T-helper 1 cell treated with Interleukin-12 subunit alpha and Interleukin-12 subunit beta and Interleukin-4 antibody, amounts not matched to agents 30 μg/mL and 1 μg/mL, for 36 hours (primary cell): Measurements from ENCODE around the gene RAB24.
"Not testable (repeated sequence)": the region's sequence is repeated elsewhere in the genome, so short reads cannot be mapped to it uniquely, and the experiment has no call there.

Experiments
- H3K27ac Mint-ChIP-seq: one replicate; pipeline ENCODE4 v1.8.0; 2021; ENCODE audit warnings: mild to moderate bottlenecking, mixed read lengths
- H3K27me3 Mint-ChIP-seq: one replicate; pipeline ENCODE4 v1.8.0; 2021; ENCODE audit warnings: low read depth, mixed read lengths
- H3K36me3 Mint-ChIP-seq: one replicate; pipeline ENCODE4 v1.8.0; 2021; ENCODE audit warnings: low read depth, mixed read lengths
- H3K4me1 Mint-ChIP-seq: one replicate; pipeline ENCODE4 v1.8.0; 2021; ENCODE audit warnings: low read depth, mixed read lengths
- H3K4me3 Mint-ChIP-seq: one replicate; pipeline ENCODE4 v1.8.0; 2021; ENCODE audit warnings: mild to moderate bottlenecking, moderate library complexity, mixed read lengths
- H3K9me3 Mint-ChIP-seq: one replicate; pipeline ENCODE4 v1.8.0; 2021; ENCODE audit warnings: mixed read lengths

RAB24 gene

GRCh38 chr5:177310757-177311391, 7.4 kb upstream of the RAB24 start:
- peak overlapping the region; percentile 90 for H3K4me3 Mint-ChIP-seq
- H3K27ac Mint-ChIP-seq: peak overlapping the region; percentile 95
- no peaks in the 10 kb centered on the region for H3K9me3 Mint-ChIP-seq
- peaks cover 21% of the 10 kb centered on the region for H3K36me3 Mint-ChIP-seq
- peaks cover 44% of the 10 kb centered on the region for H3K4me1 Mint-ChIP-seq
- H3K27me3 Mint-ChIP-seq: no peaks in the 10 kb centered on the region

GRCh38 chr5:177310332-177310731, 6.8 kb upstream of the RAB24 start:
- Mint-ChIP-seq H3K36me3 (peaks cover 25% of the 10 kb centered on the region), H3K27me3 (no peaks in the 10 kb centered on the region), H3K9me3 (no peaks in the 10 kb centered on the region), H3K27ac (no peak overlapping the region), H3K4me3 (peak overlapping the region; percentile 90), H3K4me1 (peaks cover 50% of the 10 kb centered on the region)

GRCh38 chr5:177309351-177310191, 6.1 kb upstream of the RAB24 start:
- Mint-ChIP-seq H3K27ac (peak overlapping the region; percentile 27), H3K4me1 (peaks cover 57% of the 10 kb centered on the region), H3K36me3 (peaks cover 33% of the 10 kb centered on the region), H3K4me3 (peak overlapping the region; percentile 75), H3K9me3 (no peaks in the 10 kb centered on the region), H3K27me3 (no peaks in the 10 kb centered on the region)

- no peak overlapping the region for H3K27ac Mint-ChIP-seq
Observed at GRCh38 chr5:177308740-177309139, 5.2 kb upstream of the RAB24 start.

GRCh38 chr5:177307544-177308363, 4.2 kb upstream of the RAB24 start:
- H3K27ac Mint-ChIP-seq: no peak overlapping the region
- H3K9me3 Mint-ChIP-seq: no peaks in the 10 kb centered on the region
- peaks cover 42% of the 10 kb centered on the region for H3K36me3 Mint-ChIP-seq

More at GRCh38 chr5:177308740-177309139, 5.2 kb upstream of the RAB24 start:
- peaks cover 56% of the 10 kb centered on the region for H3K4me1 Mint-ChIP-seq
- H3K4me3 Mint-ChIP-seq: peak overlapping the region; percentile 18
- no peaks in the 10 kb centered on the region for H3K9me3 Mint-ChIP-seq
- no peaks in the 10 kb centered on the region for H3K27me3 Mint-ChIP-seq
- H3K36me3 Mint-ChIP-seq: peaks cover 38% of the 10 kb centered on the region

GRCh38 chr5:177306674-177307543, 3.4 kb upstream of the RAB24 start:
- Mint-ChIP-seq H3K4me3 (peak overlapping the region; percentile 25), H3K27ac (no peak overlapping the region), H3K27me3 (no peaks in the 10 kb centered on the region), H3K36me3 (peaks cover 42% of the 10 kb centered on the region), H3K4me1 (peaks cover 54% of the 10 kb centered on the region), H3K9me3 (no peaks in the 10 kb centered on the region)

More at GRCh38 chr5:177307544-177308363, 4.2 kb upstream of the RAB24 start:
- Mint-ChIP-seq H3K4me3 (no peak overlapping the region), H3K4me1 (peaks cover 50% of the 10 kb centered on the region), H3K27me3 (no peaks in the 10 kb centered on the region)

- H3K27me3 Mint-ChIP-seq, H3K9me3 Mint-ChIP-seq: not testable (repeated sequence)
- H3K36me3 Mint-ChIP-seq: peaks cover 42% of the 10 kb centered on the region
- H3K4me3 Mint-ChIP-seq: peak overlapping the region; percentile 48
- peaks cover 59% of the 10 kb centered on the region for H3K4me1 Mint-ChIP-seq
- peak overlapping the region; percentile 45 for H3K27ac Mint-ChIP-seq
Observed at GRCh38 chr5:177306103-177306640, 2.7 kb upstream of the RAB24 start.

- Mint-ChIP-seq H3K4me3 (peak overlapping the region; percentile 92), H3K27me3 (no peaks in the 10 kb centered on the region), H3K36me3 (peaks cover 45% of the 10 kb centered on the region), H3K27ac (peak overlapping the region; percentile 87), H3K9me3 (no peaks in the 10 kb centered on the region), H3K4me1 (peaks cover 62% of the 10 kb centered on the region)
Observed at GRCh38 chr5:177304392-177305119, 1.0 kb upstream of the RAB24 start.

GRCh38 chr5:177303925-177304391, 439 bp upstream of the RAB24 start:
- Mint-ChIP-seq H3K27me3 (no peaks in the 10 kb centered on the region), H3K4me1 (peaks cover 63% of the 10 kb centered on the region), H3K27ac (peak overlapping the region; percentile 87), H3K36me3 (peaks cover 43% of the 10 kb centered on the region), H3K9me3 (no peaks in the 10 kb centered on the region), H3K4me3 (peak overlapping the region; percentile 92)

GRCh38 chr5:177302354-177303110, 987 bp downstream of the RAB24 start:
- Mint-ChIP-seq H3K9me3 (no peaks in the 10 kb centered on the region), H3K36me3 (peaks cover 48% of the 10 kb centered on the region), H3K4me3 (peak overlapping the region; percentile 92), H3K4me1 (peaks cover 71% of the 10 kb centered on the region), H3K27ac (peak overlapping the region; percentile 86), H3K27me3 (no peaks in the 10 kb centered on the region)

- Mint-ChIP-seq H3K36me3 (peaks cover 46% of the 10 kb centered on the region), H3K4me3 (peak overlapping the region; percentile 92), H3K27me3 (no peaks in the 10 kb centered on the region), H3K27ac (peak overlapping the region; percentile 86), H3K9me3 (no peaks in the 10 kb centered on the region), H3K4me1 (peaks cover 69% of the 10 kb centered on the region)
Observed at GRCh38 chr5:177301503-177302165, 1.9 kb downstream of the RAB24 start.

- Mint-ChIP-seq H3K27me3 (no peaks in the 10 kb centered on the region), H3K36me3 (peaks cover 47% of the 10 kb centered on the region), H3K4me3 (peak overlapping the region; percentile 73), H3K27ac (peak overlapping the region; percentile 95), H3K4me1 (peaks cover 70% of the 10 kb centered on the region), H3K9me3 (no peaks in the 10 kb centered on the region)
Observed at GRCh38 chr5:177300951-177301350, 2.6 kb downstream of the RAB24 start.
